HCT116 (cell line): ENCODE results near the gene PAX8. TPM values are rescaled to one million over a fixed set of nuclear protein-coding genes. Genes with fewer than 3 reads are reported as not detected.

Source experiments
- ATAC-seq: fragments of 200-7000 bp; cut with Tn5 transposase; 2 replicates; pipeline ENCODE4 v1.9.1; 2020; ENCODE audit warnings: mild to moderate bottlenecking, moderate library complexity
- BruUV-seq: library from RNA; stranded (reverse); fragments of 400-500 nt; replicated peaks from 2 replicates; lab custom pipeline; 2021; lab: Mats Ljungman, UMichigan
- CTCF ChIA-PET: fragments of 300-600 bp; sonication (Branson Sonifier 250); formaldehyde crosslinking; loops from one replicate; lab custom pipeline; 2021; ENCODE audit warnings: antibody characterized with exemption; lab: Charles Lee
- POLR2A ChIA-PET: fragments of 300-600, 350-600 bp; sonication (Branson Sonifier 250); formaldehyde crosslinking; loops from one replicate; lab custom pipeline; 2021; ENCODE audit warnings: antibody characterized with exemption; lab: Charles Lee
- RAD21 ChIA-PET, 2 experiments: fragments of 300-600 bp; sonication (Branson Sonifier 250); formaldehyde crosslinking; loops; one replicate each; lab custom pipeline; 2023; ENCODE audit warnings: low total read pairs in 2 of 2; ENCODE audit not compliant: uncharacterized antibody in 2 of 2, unreplicated experiment in 2 of 2, low non-redundant PET in 1 of 2; lab: Charles Lee
- DNase-seq: peaks from one replicate; pipeline ENCODE4 v3.0.0-alpha.2; 2010; ENCODE audit warnings: low read depth, low spot score
- H2AFZ ChIP-seq: fragments of 200-600 bp; shearing (Covaris generic), sonication (generic); 2 replicates; pipeline ENCODE4 v1.6.1; 2017; ENCODE audit warnings: low read depth, mixed run types, mixed read lengths, antibody characterized with exemption, low read length; ENCODE audit not compliant: poor library complexity, severe bottlenecking
- H3K27ac ChIP-seq: 2 replicates; pipeline ENCODE4 v1.5.1; 2012; ENCODE audit warnings: low read depth, low read length
- H3K27me3 ChIP-seq: fragments of 200-600 bp; sonication (generic); 2 replicates; pipeline ENCODE4 v1.6.1; 2016; ENCODE audit warnings: mixed run types, low read length, mixed read lengths; ENCODE audit not compliant: insufficient read depth
- H3K36me3 ChIP-seq, 2 experiments: fragments of 200-500 bp in 1 of 2; fragments of 200-600 bp in 1 of 2; sonication (Bioruptor generic) in 1 of 2; sonication (generic) in 1 of 2; 2 replicates each; pipeline versions ENCODE4 v1.5.1 to v1.6.1; 2014 to 2016; ENCODE audit warnings: low read length in 2 of 2, inconsistent platforms in 1 of 2, mixed read lengths in 1 of 2, mixed run types in 1 of 2; ENCODE audit not compliant: insufficient read depth in 2 of 2, control insufficient read depth in 1 of 2
- H3K4me1 ChIP-seq, 2 experiments: fragments of 200-600 bp in 1 of 2; sonication (generic) in 1 of 2; 2 replicates each; pipeline versions ENCODE4 v1.5.1 to v1.6.1; 2012 to 2017; ENCODE audit warnings: low read length in 2 of 2, inconsistent platforms in 1 of 2, mild to moderate bottlenecking in 1 of 2, mixed read lengths in 1 of 2, mixed run types in 1 of 2, moderate library complexity in 1 of 2; ENCODE audit not compliant: insufficient read depth in 2 of 2, control insufficient read depth in 1 of 2
- H3K4me2 ChIP-seq: fragments of 200-600 bp; sonication (generic); 2 replicates; pipeline ENCODE4 v1.6.1; 2017; ENCODE audit warnings: mixed run types, low read length, mixed read lengths
- H3K4me3 ChIP-seq, 2 experiments: fragments of 200-600 bp in 1 of 2; sonication (generic) in 1 of 2; replicated peaks in 1 of 2; 2 replicates each; pipeline ENCODE4 v1.5.1; 2011 to 2016; ENCODE audit warnings: low read length in 2 of 2, control low read depth in 1 of 2, low read depth in 1 of 2, mild to moderate bottlenecking in 1 of 2, mixed read lengths in 1 of 2, mixed run types in 1 of 2
- H3K79me2 ChIP-seq: fragments of 200-600 bp; sonication (generic); 2 replicates; pipeline ENCODE4 v1.6.1; 2017; ENCODE audit warnings: mild to moderate bottlenecking, mixed run types, low read length, moderate library complexity, mixed read lengths; ENCODE audit not compliant: insufficient read depth
- H3K9ac ChIP-seq: fragments of 200-600 bp; sonication (generic); 2 replicates; pipeline ENCODE4 v1.6.1; 2016; ENCODE audit warnings: low read length, mixed read lengths
- H3K9me2 ChIP-seq: fragments of 200-600 bp; sonication (generic), shearing (Covaris generic); 2 replicates; pipeline ENCODE4 v1.6.1; 2017; ENCODE audit warnings: mixed run types, mild to moderate bottlenecking, moderate library complexity; ENCODE audit not compliant: insufficient read depth
- H3K9me3 ChIP-seq, 2 experiments: fragments of 200-500 bp in 1 of 2; fragments of 200-600 bp in 1 of 2; sonication (Bioruptor generic) in 1 of 2; sonication (generic) in 1 of 2; 2 replicates each; pipeline ENCODE4 v1.6.1; 2014 to 2017; ENCODE audit warnings: low read length in 2 of 2, mixed read lengths in 2 of 2, inconsistent platforms in 1 of 2, low read depth in 1 of 2, mild to moderate bottlenecking in 1 of 2, mixed run types in 1 of 2, moderate library complexity in 1 of 2; ENCODE audit not compliant: control insufficient read depth in 1 of 2, insufficient read depth in 1 of 2
- H4K20me1 ChIP-seq: fragments of 200-600 bp; sonication (generic), shearing (Covaris generic); 2 replicates; pipeline ENCODE4 v1.6.1; 2017; ENCODE audit warnings: mixed run types, mild to moderate bottlenecking, moderate library complexity; ENCODE audit not compliant: insufficient read depth
- CBX3 ChIP-seq: IDR thresholded peaks from 2 replicates; pipeline ENCODE4 v1.6.1; 2012; ENCODE audit warnings: low read depth
- EZH2 ChIP-seq: fragments of 200-600 bp; sonication (generic); IDR thresholded peaks from 2 replicates; pipeline ENCODE4 v1.6.1; 2017; ENCODE audit warnings: antibody characterized with exemption, mixed run types
- JUND ChIP-seq: IDR thresholded peaks from 2 replicates; pipeline ENCODE4 v1.6.1; 2012
- POLR2A ChIP-seq: IDR thresholded peaks from 2 replicates; pipeline ENCODE4 v1.7.0; 2011; ENCODE audit warnings: borderline replicate concordance; ENCODE audit not compliant: insufficient read depth, insufficient read length; ENCODE audit errors: extremely low read depth
- RAD21 ChIP-seq: IDR thresholded peaks from 2 replicates; pipeline ENCODE4 v1.6.1; 2012; ENCODE audit warnings: low read depth, mild to moderate bottlenecking
- YY1 ChIP-seq: IDR thresholded peaks from 2 replicates; pipeline ENCODE4 v1.6.1; 2011; ENCODE audit warnings: low read length, low read depth, moderate library complexity, mild to moderate bottlenecking; ENCODE audit not compliant: insufficient replicate concordance; ENCODE audit errors: extremely low read depth
- ZBTB33 ChIP-seq: IDR thresholded peaks from 2 replicates; pipeline ENCODE4 v1.6.1; 2011; ENCODE audit warnings: mild to moderate bottlenecking, low read length, moderate library complexity; ENCODE audit not compliant: insufficient replicate concordance; ENCODE audit errors: extremely low read depth
- ZFX ChIP-seq: fragments of 450-650 bp; IDR thresholded peaks from 2 replicates; pipeline ENCODE4 v1.6.1; 2017
- ZNF274 ChIP-seq: fragments of 200-500 bp; sonication (Bioruptor generic); IDR thresholded peaks from 2 replicates; pipeline ENCODE4 v1.6.1; 2014; ENCODE audit warnings: mild to moderate bottlenecking, low read depth, low read length, inconsistent platforms
- intact Hi-C: fragments of 100-400 bp; cut with micrococcal nuclease; formaldehyde crosslinking; loops from 2 replicates; pipeline ENCODE4 v1.10.0; 2022
- total RNA-seq: library from RNA; stranded (reverse); gene quantifications from one replicate; pipeline ENCODE4 v1.2.1, GENCODE V29; 2021; ENCODE audit not compliant: unreplicated experiment
- TF ChIP-seq, protein P1 (sequence below), 3 experiments: fragments of 200-600 bp in 1 of 3; sonication (generic) in 1 of 3; IDR thresholded peaks in 2 of 3; conservative IDR thresholded peaks in 1 of 3; 2 replicates each; pipeline ENCODE4 v1.5.1; 2012 to 2017; ENCODE audit warnings: low read depth in 2 of 3, low read length in 2 of 3, antibody characterized with exemption in 1 of 3, borderline replicate concordance in 1 of 3, control low read depth in 1 of 3, mild to moderate bottlenecking in 1 of 3, mixed read lengths in 1 of 3, mixed run types in 1 of 3, moderate library complexity in 1 of 3; ENCODE audit not compliant: insufficient read depth in 1 of 3

PAX8 gene
- total RNA-seq, 1 experiment from 2014 or later, result 4.4 TPM

GRCh38 chr2:113275556-113276215 is 3.0 kb downstream of the PAX8 start (continued):
- no peak for TF ChIP-seq RAD21
- no peak for TF ChIP-seq CBX3
- no peak for TF ChIP-seq YY1
- no peak for TF ChIP-seq EZH2
- TF ChIP-seq, protein P1, sequence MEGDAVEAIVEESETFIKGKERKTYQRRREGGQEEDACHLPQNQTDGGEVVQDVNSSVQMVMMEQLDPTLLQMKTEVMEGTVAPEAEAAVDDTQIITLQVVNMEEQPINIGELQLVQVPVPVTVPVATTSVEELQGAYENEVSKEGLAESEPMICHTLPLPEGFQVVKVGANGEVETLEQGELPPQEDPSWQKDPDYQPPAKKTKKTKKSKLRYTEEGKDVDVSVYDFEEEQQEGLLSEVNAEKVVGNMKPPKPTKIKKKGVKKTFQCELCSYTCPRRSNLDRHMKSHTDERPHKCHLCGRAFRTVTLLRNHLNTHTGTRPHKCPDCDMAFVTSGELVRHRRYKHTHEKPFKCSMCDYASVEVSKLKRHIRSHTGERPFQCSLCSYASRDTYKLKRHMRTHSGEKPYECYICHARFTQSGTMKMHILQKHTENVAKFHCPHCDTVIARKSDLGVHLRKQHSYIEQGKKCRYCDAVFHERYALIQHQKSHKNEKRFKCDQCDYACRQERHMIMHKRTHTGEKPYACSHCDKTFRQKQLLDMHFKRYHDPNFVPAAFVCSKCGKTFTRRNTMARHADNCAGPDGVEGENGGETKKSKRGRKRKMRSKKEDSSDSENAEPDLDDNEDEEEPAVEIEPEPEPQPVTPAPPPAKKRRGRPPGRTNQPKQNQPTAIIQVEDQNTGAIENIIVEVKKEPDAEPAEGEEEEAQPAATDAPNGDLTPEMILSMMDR (IDR thresholded peaks at IDR 0.05 in 2 of 3, conservative IDR thresholded peaks at IDR 0.05 in 1 of 3; ENCODE audit: borderline replicate concordance in 1 of 3, insufficient read depth in 1 of 3, low read depth in 2 of 3, low read length in 2 of 3), result no peak

GRCh38 chr2:113274432-113274831 is 4.3 kb downstream of the PAX8 start:
- ChIA-PET CTCF (no interaction called here), RAD21 (no interaction called here), POLR2A (no interaction called here)
- no peak overlapping the region for H3K4me2 ChIP-seq
- no peak overlapping the region for H3K9ac ChIP-seq
- no peaks in the 10 kb centered on the region for H3K79me2 ChIP-seq
- H4K20me1 ChIP-seq, result no peaks in the 10 kb centered on the region
- BruUV-seq, result no TSS peak
- TF ChIP-seq POLR2A (no peak), ZNF274 (no peak), CBX3 (no peak), YY1 (no peak), ZFX (no peak), ZBTB33 (no peak), JUND (no peak)
- TF ChIP-seq, protein P1 (IDR thresholded peaks at IDR 0.05 in 2 of 3, conservative IDR thresholded peaks at IDR 0.05 in 1 of 3; ENCODE audit: borderline replicate concordance in 1 of 3, insufficient read depth in 1 of 3, low read depth in 2 of 3, low read length in 2 of 3), result no peak
- intact Hi-C loops, result no loop called here
- DNase-seq (no peak), ATAC-seq (no peak)
- H3K27me3 ChIP-seq, result no peaks in the 10 kb centered on the region
- H3K9me3 ChIP-seq, result no peaks in the 10 kb centered on the region
- H3K4me3 ChIP-seq, result no peak overlapping the region
- no peaks in the 10 kb centered on the region for H3K4me1 ChIP-seq
- no peaks in the 10 kb centered on the region for H3K9me2 ChIP-seq
- no peak overlapping the region for H2AFZ ChIP-seq
- H3K27ac ChIP-seq, result no peak overlapping the region
- no peaks in the 10 kb centered on the region for H3K36me3 ChIP-seq
